ENCODE measurements around the gene SLC4A7. TPM values are rescaled to one million over a fixed set of nuclear protein-coding genes. Genes with fewer than 3 reads are reported as not detected.
A peak's percentile ranks its signal among the peaks of the same experiment; 100 is the strongest.

The SLC4A7 gene
- polyA plus RNA-seq, 1 of the 3 experiments (the other 2 are of a cell fraction), result 3.9 TPM

DNA sequence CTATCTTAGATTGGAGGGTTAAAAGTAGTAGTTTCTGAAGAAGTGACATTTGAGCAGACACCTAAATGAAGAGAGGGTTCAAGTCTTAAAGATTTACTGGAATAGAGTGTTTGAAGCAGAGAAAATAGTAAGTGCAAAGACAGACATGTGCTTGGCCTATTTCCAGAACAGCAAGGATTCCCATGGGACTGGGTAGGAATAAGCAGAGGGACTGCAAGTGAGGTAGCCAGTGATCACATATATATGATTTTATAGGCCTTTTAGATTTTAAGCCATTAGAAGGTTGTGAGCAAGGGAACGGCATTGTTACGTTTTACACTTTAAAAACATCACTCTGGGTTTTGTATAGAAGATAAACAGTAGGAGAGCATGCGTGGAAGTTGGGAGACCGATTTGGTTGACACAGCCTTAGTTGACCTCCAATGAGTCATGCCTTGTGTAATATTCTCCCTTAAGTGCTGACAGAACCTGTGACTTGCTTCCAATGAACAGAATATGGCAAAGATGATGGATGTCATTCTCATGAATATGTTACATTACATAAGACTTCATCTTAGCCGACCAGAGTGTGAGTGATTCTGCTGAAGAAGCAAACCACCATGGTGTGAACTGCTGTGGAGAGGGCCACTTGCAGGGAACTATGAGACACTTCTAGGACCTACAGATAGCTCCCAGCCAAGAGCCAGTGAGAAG lies 37.1 kb upstream of the SLC4A7 start:
- ChIA-PET CTCF (interaction anchor here (1.1 to 1.4 kb wide), 2 partner anchors 10 to 14 kb away, joined by 3 to 5 read pairs; no protein-coding TSS in a partner anchor), POLR2A (no interaction called here)
- H2AFZ ChIP-seq (ENCODE audit: low read depth), result no peak overlapping the region
- TF ChIP-seq, protein P1, sequence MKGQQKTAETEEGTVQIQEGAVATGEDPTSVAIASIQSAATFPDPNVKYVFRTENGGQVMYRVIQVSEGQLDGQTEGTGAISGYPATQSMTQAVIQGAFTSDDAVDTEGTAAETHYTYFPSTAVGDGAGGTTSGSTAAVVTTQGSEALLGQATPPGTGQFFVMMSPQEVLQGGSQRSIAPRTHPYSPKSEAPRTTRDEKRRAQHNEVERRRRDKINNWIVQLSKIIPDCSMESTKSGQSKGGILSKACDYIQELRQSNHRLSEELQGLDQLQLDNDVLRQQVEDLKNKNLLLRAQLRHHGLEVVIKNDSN (IDR thresholded peaks at IDR 0.05; ENCODE audit: borderline replicate concordance, low read depth), result no peak
- TF ChIP-seq, protein P2, sequence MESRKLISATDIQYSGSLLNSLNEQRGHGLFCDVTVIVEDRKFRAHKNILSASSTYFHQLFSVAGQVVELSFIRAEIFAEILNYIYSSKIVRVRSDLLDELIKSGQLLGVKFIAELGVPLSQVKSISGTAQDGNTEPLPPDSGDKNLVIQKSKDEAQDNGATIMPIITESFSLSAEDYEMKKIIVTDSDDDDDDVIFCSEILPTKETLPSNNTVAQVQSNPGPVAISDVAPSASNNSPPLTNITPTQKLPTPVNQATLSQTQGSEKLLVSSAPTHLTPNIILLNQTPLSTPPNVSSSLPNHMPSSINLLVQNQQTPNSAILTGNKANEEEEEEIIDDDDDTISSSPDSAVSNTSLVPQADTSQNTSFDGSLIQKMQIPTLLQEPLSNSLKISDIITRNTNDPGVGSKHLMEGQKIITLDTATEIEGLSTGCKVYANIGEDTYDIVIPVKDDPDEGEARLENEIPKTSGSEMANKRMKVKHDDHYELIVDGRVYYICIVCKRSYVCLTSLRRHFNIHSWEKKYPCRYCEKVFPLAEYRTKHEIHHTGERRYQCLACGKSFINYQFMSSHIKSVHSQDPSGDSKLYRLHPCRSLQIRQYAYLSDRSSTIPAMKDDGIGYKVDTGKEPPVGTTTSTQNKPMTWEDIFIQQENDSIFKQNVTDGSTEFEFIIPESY (IDR thresholded peaks at IDR 0.05; ENCODE audit: borderline replicate concordance, low read depth), result 0 out of 2 replicates have a peak, but pooled peaks have one; percentile 38
- TF ChIP-seq, protein P3, sequence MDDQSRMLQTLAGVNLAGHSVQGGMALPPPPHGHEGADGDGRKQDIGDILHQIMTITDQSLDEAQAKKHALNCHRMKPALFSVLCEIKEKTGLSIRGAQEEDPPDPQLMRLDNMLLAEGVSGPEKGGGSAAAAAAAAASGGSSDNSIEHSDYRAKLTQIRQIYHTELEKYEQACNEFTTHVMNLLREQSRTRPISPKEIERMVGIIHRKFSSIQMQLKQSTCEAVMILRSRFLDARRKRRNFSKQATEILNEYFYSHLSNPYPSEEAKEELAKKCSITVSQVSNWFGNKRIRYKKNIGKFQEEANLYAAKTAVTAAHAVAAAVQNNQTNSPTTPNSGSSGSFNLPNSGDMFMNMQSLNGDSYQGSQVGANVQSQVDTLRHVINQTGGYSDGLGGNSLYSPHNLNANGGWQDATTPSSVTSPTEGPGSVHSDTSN (IDR thresholded peaks at IDR 0.05), result peak; percentile 80
- TF ChIP-seq JUND (IDR thresholded peaks at IDR 0.05) (peak; percentile 60; the same call in 1 of the 2 replicates), NRF1 (IDR thresholded peaks at IDR 0.05; ENCODE audit: low read depth, low read length) (no peak), RXRA (IDR thresholded peaks at IDR 0.05; ENCODE audit: borderline replicate concordance, low read depth) (peak; percentile 76; the same call in 1 of the 2 replicates), TCF12 (IDR thresholded peaks at IDR 0.05) (peak; percentile 45), FOSL2 (IDR thresholded peaks at IDR 0.05; ENCODE audit: borderline replicate concordance, low read depth) (peak; percentile 65; the same call in 1 of the 2 replicates)
- TF ChIP-seq, protein P4, sequence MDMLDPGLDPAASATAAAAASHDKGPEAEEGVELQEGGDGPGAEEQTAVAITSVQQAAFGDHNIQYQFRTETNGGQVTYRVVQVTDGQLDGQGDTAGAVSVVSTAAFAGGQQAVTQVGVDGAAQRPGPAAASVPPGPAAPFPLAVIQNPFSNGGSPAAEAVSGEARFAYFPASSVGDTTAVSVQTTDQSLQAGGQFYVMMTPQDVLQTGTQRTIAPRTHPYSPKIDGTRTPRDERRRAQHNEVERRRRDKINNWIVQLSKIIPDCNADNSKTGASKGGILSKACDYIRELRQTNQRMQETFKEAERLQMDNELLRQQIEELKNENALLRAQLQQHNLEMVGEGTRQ (IDR thresholded peaks at IDR 0.05; ENCODE audit: borderline replicate concordance, low read depth, low read length), result no peak
- no peak overlapping the region for H3K9ac ChIP-seq
- no peaks in the 10 kb centered on the region for H3K79me2 ChIP-seq (ENCODE audit: insufficient read depth)
- H3K27ac ChIP-seq (ENCODE audit: low read depth in 2 of 2, low read length in 1 of 2), result peak overlapping the region in 1 of 2 experiments; percentile 66; a peak in 2 of 4 replicates
- no peaks in the 10 kb centered on the region for H3K9me3 ChIP-seq
- H3K36me3 ChIP-seq (replicated peaks in 1 of 2; ENCODE audit: control insufficient read depth in 1 of 2, insufficient read depth in 2 of 2, low read length in 1 of 2), result no peaks in the 10 kb centered on the region
- no peaks in the 10 kb centered on the region for H3K27me3 ChIP-seq (ENCODE audit: insufficient read depth)
- peaks cover 35% of the 10 kb centered on the region for H3F3A ChIP-seq (replicated peaks; ENCODE audit: insufficient read depth)
- H3K4me3 ChIP-seq (ENCODE audit: low read depth in 2 of 2, low read length in 1 of 2), result no peak overlapping the region
- H3K9me2 ChIP-seq, result no peaks in the 10 kb centered on the region
- peaks cover 0 to 17% of the 10 kb centered on the region in 2 experiments; a peak in 2 of 4 replicates for H3K4me1 ChIP-seq (ENCODE audit: control insufficient read depth in 1 of 2, insufficient read depth in 2 of 2, low read depth in 1 of 2, low read length in 1 of 2)
- H4K20me1 ChIP-seq (ENCODE audit: insufficient read depth), result no peaks in the 10 kb centered on the region
- DNase-seq, result no peak
- H3K4me2 ChIP-seq, result no peak overlapping the region
- 44% methylated on average over 5 of the region's 5 CpGs for WGBS (ENCODE audit: low lambda C conversion rate)

Data from SK-N-SH (cell line).